NOMO-1 treated with dmso at 0.1 percent for 144 hours (cell line): ENCODE data around the gene NECTIN2.

Experiments used
- DNase-seq: peaks from one replicate; lab custom pipeline; 2025; ENCODE audit not compliant: unreplicated experiment; lab: John Stamatoyannopoulos, UW

NECTIN2 gene

DNA sequence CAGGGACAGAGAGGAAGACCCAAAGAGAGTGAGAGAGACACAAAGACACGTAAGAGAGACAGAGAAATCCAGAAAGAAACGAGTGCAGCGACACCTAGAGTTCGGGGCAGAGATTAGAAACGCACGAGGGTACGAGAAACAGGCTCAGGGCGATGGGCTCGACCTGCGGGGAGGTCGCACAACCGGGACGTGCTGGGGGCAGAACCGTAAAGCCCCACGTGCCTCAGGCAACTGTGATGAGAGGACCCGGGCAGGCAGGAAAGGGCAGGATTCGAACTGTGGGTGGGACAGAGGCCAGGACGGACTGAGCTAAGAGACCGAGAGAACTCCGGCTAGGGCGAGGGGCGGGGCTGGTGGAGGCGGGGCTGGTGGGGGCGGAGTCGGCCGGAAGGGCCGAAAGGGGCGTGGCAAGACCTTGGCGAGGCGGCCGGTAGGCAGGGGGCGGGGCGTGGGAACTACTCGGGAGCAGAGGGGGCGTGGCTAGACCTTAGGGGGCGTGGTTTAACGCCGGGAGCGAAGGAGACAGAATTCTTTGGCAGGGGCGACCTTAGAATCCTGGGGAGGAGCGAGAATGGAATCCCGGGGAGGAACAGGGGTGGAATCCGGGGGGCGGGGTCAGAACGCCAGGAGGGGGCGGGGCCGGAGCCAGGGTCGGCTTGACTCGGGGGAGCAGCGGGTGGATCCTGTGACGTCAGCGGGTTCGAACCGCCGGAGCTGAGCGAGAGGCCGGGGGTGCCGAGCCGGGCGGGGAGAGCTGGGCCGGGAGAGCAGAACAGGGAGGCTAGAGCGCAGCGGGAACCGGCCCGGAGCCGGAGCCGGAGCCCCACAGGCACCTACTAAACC is at the start of gene NECTIN2:
Gene NECTIN2 (plus strand): TSS at position 686 of the 843 bp plus-strand sequence. CDS start 229 bp downstream, outside the sequence.
- DNase-seq: peak; percentile 90

DNA sequence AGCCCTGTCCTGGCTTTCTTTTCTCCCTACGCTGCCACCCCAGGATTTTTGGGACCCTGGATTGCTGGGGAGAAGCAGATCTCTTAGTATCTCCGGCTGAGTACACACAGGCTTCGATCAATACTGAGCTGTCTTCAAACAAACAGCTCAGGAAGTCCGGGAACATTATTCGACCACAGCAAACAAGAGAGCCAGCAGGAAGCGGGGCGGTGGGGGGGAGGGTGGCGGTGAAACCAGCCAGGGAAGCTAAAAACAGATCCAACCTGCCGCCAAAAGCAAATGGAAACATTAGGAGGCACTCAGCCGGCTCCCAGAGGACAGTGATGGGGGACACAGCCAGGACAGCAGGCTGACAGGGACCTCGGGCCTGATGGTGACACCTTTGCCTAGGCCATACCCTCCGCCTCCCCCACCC is 49.4 kb upstream of the NECTIN2 start:
- DNase-seq: no peak

DNA sequence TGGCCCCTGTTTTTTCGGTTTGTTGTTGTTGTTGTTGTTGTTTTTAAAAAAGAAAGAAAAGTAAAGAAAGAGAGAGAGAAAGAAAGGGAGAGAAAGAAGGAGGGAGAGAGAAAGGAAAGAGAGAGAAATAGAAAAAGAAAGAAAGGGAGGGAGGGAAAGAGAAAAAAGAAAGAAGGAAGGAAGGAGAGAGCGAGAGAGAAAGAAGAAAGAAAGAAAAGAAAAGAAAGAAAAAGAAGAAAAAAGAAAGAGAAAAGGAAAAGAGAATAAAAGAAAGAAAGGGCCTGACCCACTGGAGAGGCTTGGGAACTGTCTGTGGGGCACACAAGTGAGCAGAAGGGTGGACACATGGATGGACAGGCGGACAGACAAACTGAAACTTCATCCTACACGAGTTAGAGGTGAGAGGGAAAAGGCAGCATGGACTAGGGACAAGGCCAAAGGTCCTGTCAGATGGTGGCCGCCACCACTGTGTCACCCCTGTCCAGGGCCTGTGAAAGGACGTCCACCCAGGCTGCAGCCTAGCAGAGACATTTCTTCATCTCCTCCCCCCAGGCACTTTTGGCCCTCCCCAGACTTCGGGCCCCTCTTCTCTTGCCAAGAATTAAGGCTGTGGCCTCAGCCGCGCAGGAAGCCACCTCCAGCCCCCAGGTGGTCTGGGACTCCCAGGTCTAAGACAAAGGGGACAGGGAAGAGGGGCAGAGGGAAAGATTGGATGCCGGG is 46.3 kb upstream of the NECTIN2 start:
- DNase-seq: no peak

DNA sequence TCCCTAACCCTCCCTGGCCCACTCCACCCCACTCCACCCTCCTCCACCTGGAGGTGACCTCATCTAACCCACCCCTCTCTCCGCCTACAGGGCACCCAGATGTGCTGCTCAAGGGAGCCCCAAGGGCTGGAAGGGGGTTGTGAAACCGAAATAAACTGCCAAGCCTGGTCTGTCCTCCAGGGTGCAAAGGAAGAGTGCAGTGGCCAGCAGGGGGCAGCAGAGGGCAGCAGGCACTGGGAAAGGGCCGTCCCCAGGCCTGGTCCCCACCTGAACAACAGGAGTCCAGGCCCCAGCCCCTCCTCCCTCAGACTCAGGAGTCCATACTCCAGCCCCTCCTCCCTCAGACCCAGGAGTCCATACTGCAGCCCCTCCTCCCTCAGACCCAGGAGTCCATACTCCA is 45.6 kb upstream of the NECTIN2 start:
- DNase-seq: peak; percentile 71

DNA sequence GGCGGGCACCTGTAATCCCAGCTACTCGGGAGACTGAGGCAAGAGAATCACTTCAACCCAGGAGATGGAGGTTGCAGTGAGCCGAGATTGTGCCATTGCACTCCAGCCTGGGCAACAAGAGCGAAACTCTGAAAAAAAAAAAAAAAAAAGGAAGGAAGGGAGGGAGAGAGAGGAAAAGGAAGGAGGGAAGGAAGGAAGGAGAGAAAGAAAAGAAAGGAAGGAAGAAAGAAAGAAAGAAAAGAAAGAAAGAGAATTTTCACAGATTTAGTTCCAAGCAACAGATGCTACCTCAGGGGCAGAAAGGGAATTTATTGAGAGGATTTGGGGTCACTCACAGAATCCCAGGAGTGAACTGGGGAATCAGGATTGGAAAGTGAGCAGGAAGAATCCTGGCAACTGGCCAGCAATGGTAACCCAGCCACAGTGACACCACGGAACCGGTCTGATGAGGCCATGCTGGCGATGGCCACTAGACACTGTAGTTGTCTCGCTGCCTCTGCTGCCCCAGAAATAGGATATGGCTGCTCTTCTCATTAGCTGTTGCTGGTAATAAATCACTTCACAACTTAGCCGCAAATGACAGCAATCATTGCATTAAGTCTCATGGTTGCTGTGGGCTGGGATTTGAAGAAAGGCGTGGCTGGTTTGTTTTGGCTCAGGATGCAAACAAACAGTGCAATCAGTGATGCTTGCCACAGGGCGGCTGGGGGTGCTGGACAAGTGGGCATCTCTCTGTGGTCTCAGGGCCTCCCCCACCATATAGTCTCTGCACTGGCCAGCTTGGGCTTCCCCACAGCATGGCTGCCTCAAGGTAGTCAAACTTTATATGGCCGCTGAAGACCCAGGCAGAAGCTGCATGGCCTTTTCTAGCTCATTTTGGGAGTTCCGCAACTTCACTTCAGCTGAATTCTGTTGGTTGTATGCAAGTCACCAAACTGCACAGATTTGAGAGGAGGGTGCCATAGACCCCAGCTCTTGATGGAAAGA is 42.4 kb upstream of the NECTIN2 start:
- DNase-seq: peak; percentile 30

DNA sequence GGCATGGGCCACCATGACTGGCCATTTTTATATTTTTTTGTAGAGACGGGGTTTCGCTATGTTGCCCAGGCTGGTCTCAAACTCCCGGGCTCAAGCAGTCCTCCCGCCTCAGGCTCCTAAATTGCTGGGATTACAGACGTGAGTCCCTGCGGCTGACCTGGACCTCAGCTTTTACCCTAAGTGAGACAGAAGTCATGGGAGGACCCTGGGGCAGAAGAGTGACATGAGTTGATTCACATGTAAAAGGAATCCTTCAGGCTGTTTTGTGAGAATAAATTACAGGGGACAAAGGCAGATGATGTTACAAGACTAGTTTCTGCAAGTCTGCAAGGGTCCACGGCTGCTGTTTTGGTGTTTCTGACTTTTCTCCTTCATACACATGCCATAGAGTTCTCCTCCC is 39.8 kb upstream of the NECTIN2 start:
- DNase-seq: no peak

DNA sequence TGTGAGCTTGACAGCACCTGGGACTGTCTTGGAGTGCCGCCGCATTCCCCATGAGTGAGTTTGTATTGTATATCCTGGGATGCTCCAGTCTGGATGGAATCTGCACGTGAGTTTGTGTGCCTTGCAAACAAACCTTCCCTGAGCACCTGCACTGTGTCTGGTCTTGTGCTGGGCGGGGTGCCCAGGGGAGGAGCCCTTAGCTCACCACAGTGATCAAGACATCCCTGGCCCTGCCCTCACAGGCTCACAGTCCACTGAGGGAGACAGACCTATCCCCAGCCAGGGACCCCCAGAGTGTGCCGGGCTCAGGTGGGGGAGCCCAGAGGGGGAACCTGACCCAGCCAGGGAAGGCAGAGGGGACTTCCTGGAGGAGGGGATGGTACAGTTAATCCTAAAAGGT is 38.9 kb upstream of the NECTIN2 start:
- no peak for DNase-seq

DNA sequence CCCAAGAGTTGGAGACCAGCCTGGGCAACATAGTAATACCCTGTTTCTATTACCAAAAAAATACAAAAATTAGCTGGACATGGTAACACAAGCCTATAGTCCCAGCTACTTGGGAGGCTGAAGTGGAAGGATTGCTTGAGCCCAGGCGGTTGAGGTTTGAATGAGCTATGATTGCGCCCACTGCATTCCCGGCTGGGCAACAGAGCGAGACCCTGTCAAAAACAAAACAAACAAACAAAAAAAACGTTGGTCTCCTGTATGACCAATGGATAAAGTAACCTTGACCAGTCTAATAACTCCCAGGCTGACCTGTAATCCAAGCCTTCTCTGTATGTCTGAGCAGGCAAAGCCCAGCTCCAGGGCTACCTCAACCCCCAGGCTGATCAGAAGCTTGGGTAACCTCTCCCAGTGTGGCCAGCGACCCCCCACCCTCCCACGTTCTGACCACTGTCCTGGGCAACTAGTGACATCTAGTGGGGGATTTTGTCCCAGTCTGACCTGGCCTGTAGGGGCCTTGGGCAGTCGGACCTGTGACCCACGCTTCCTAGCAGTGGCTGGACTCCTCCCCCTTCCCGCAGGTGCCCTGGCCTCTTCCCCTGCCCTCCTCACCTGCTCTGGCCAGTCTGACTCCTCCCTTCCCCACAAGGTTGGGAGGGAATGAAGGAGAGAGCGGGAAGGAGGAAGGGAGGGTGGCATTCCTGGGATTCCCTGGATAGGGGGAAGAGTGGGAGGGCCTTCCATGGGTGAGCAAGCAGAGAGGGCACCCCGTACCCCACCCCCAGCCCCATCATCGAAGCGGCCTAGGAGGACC is 38.2 kb upstream of the NECTIN2 start:
- DNase-seq: no peak

DNA sequence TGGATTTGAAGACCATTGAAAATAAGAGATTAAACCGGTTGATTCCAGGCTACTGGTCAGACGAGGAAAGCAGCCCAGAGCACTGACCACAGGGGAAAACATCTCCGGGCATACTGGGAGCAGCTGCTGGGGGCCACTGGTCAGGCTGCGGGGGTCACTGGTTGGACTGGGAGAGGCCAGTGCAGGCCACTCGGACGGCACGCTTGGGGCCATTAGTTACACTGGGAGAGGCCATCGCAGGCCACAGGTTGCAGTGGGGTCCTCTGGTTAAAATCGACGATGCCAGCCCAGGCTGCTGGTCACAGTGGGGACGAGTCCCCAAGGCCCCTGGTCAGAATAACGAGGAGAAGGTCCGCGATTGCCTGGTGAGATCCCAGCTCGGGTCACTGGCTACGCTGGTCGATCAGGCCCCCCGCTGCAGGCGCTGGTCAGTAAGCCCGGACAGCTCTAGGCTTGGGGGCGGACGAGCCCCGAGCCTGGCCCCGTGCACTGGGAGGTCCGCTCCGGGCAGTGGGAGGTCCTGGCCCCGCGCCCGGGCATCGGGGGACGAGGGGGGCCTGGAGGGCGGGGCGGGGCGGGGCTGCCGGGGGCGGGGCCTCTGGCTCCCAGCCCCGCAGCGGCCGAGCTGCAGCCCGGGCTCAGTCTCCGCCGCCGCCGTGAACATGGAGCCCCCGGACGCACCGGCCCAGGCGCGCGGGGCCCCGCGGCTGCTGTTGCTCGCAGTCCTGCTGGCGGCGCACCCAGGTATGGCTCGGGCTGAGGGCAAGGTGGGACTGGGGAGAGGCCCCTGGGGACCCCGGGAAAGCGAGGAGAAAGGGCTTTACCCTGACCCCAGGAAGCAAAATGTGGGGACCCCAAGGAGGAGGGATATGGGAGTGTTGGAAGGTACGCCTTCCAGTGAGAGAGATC is 37.4 kb upstream of the NECTIN2 start, which contains the start of gene BCAM:
Gene BCAM (plus strand): TSS at position 641 of the 909 bp plus-strand sequence. CDS start 22 bp downstream, at position 663.
- DNase-seq: no peak

DNA sequence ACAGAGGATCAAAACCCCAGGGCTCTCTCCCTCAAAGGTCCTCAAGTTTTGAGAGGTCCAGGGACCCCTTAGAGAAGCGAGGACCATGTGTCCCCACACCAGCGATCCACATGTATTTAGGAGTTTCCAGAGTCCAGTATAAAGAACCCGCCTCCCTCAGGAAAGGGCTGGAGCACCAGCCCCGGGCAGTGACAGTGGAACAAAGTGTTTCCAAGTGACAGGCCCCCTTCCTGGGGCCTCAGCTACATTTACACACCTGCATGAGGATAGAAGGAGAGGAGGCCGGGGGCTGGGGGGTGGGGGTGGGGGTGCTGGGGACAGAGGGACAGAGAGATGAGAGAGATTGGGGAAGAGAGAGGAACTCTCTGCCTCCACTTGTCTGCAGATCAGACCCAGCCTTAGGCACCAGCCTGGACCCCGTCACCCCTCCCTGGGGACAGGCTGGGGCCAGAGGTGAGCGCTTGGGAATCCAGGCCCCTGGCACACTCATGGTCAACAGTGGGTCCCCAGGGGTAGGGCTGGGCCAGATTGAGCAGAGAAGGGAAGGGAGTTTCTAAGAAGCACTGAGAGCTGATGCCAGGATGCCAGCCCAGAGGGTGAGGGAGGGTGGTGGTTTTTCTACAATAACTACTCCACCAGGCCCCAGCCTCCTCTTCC is 36.4 kb upstream of the NECTIN2 start:
- no peak for DNase-seq

DNA sequence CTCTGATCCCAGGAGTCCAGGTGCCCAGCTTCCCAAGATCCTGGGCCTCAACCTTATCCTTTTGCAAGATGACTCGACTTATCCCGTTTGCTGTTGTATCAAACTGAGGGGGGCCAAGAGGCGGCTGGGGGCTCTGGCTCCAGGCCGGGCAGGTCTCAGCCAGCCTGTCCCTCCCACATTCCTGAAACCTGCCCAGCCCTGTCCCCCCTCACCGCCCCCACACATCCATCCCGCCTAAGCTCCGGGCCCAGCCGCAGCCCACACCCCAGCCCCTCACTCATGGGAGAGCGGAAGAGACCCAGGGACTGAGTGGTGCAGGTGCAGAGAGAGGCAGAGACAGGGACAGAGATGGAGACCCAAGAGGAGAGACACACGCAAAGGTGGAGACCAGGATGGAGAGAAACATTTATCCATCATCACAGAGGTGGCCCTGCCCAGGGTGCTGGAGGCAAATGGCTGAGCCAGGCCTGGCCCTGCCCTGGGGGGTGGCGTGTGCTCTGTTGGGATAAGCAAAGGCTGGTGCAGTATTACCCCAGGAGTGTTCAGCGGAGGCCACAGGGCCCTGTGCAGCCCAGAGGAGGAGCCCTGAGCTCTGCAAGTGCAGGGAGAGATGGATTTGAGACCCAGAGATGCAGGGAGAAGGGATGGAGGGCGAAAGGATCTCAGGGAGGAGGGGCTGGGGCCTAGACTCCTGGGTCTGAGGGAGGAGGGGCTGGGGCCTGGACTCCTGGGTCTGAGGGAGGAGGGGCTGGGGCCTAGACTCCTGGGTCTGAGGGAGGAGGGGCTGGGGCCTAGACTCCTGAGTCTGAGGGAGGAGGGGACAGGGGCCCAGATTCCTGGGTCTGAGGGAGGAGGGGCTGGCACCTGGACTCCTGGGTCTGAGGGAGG is 35.6 kb upstream of the NECTIN2 start:
- DNase-seq: no peak

DNA sequence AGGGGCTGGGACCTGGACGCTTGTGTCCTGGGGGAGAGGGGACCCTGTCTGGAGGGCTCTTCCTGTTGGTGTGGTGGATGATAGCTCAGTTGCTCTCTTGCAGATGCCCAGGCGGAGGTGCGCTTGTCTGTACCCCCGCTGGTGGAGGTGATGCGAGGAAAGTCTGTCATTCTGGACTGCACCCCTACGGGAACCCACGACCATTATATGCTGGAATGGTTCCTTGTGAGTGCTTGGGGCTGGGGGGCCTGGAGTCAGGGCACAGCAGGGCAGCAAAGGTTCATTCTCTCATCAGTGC is 35.0 kb upstream of the NECTIN2 start:
- no peak for DNase-seq

DNA sequence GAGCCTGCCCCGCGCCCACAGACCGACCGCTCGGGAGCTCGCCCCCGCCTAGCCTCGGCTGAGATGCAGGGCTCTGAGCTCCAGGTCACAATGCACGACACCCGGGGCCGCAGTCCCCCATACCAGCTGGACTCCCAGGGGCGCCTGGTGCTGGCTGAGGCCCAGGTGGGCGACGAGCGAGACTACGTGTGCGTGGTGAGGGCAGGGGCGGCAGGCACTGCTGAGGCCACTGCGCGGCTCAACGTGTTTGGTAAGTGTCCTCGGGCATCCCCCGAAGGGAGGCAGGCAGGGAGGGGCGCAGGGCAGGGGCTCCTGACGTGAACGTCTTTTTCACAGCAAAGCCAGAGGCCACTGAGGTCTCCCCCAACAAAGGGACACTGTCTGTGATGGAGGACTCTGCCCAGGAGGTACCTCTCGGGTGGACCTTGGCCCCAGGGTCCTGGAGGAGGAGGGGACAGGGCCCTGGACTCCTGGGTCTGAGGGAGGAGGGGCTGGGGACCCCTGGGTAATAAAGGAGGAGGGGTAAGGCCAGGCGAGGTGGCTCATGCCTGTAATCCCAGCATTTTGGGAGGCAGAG is 33.9 kb upstream of the NECTIN2 start:
- DNase-seq: no peak

DNA sequence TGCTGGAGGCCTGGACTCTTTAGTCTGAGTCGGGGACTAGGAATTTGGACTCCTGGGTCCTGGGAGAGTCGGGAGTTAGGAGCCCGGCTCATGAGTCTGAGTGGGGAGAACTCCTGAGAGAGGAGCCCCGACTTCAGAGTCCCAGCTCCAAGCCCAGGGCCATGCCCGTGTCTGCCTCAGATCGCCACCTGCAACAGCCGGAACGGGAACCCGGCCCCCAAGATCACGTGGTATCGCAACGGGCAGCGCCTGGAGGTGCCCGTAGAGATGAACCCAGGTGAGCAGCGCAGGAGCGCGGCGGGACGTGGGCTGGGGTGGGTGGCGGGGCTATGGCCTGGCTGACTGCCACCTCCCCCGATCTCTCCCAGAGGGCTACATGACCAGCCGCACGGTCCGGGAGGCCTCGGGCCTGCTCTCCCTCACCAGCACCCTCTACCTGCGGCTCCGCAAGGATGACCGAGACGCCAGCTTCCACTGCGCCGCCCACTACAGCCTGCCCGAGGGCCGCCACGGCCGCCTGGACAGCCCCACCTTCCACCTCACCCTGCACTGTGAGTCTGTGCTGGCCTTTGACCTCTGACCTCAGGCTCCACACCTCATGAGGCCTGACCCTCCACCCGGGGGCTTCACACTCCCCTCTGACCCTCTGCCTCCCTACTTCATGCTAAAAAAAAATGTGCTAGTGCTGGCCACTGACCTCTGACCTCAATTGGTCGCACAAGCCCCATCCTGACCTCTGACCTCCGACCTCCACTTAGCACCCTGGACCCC is 32.8 kb upstream of the NECTIN2 start:
- no peak for DNase-seq

DNA sequence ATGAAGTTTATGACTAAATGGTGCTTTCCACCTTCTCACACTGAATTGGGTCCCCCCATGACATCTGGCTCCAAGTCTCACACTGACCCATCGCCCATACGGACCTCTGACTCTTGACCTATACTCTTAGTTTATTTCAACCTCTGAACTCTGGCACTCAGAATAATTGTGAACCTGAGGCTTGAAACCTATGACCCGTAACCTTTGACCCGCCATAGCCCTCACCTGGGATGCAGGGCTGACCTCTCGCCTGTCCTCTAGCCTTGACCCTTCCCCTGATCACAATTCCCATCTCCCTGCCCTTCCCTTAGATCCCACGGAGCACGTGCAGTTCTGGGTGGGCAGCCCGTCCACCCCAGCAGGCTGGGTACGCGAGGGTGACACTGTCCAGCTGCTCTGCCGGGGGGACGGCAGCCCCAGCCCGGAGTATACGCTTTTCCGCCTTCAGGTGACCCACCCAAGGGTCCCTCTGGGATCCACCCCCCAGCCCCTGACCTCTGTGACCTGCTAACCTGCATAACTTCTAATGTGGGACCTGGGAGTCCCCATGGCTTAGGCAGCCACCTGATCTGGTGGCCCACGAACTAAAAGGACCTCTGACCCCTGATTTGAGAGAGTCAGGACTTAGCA is 32.1 kb upstream of the NECTIN2 start:
- DNase-seq: no peak

DNA sequence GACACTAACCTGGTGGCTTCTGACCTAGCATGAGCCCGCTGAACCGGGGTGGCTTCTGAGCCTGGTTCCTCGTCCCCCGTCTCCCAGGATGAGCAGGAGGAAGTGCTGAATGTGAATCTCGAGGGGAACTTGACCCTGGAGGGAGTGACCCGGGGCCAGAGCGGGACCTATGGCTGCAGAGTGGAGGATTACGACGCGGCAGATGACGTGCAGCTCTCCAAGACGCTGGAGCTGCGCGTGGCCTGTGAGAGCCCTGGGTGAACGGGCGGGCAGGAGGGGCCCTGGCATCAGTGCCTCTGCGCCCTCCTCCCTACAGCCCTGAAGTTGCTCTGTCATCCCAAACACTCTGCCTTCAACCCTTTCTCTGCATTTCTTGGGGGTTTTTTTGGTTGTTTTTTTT is 31.6 kb upstream of the NECTIN2 start:
- no peak for DNase-seq
